ENCODE results near the gene SYNE4.

- TF ChIP-seq, protein P1, sequence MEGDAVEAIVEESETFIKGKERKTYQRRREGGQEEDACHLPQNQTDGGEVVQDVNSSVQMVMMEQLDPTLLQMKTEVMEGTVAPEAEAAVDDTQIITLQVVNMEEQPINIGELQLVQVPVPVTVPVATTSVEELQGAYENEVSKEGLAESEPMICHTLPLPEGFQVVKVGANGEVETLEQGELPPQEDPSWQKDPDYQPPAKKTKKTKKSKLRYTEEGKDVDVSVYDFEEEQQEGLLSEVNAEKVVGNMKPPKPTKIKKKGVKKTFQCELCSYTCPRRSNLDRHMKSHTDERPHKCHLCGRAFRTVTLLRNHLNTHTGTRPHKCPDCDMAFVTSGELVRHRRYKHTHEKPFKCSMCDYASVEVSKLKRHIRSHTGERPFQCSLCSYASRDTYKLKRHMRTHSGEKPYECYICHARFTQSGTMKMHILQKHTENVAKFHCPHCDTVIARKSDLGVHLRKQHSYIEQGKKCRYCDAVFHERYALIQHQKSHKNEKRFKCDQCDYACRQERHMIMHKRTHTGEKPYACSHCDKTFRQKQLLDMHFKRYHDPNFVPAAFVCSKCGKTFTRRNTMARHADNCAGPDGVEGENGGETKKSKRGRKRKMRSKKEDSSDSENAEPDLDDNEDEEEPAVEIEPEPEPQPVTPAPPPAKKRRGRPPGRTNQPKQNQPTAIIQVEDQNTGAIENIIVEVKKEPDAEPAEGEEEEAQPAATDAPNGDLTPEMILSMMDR (IDR thresholded peaks at IDR 0.05; ENCODE audit: low read depth, low read length), result no peak
- no peak for TF ChIP-seq POLR2A (IDR thresholded peaks at IDR 0.05; ENCODE audit: extremely low read depth, insufficient read length)
- TF ChIP-seq, protein P2, sequence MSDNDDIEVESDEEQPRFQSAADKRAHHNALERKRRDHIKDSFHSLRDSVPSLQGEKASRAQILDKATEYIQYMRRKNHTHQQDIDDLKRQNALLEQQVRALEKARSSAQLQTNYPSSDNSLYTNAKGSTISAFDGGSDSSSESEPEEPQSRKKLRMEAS (IDR thresholded peaks at IDR 0.05; ENCODE audit: low read depth, low read length), result no peak
Measured at GRCh38 chr19:36001605-36002004, 7.0 kb downstream of the SYNE4 start.

Measured in NB4 (cell line).